WTC11 (cell line): ENCODE measurements around the gene IFT88. TPM values are rescaled to one million over a fixed set of nuclear protein-coding genes. Genes with fewer than 3 reads are reported as not detected.

Experiments used
- ATAC-seq: fragments of 200-7000 bp; cut with Tn5 transposase; 2 replicates; pipeline ENCODE4 v1.10.0; 2021; ENCODE audit warnings: mild to moderate bottlenecking, moderate library complexity
- CTCF ChIA-PET: fragments of 300-600 bp; sonication (Branson Sonifier 250); formaldehyde crosslinking; loops from one replicate; lab custom pipeline; 2021; ENCODE audit warnings: antibody characterized with exemption; lab: Charles Lee
- POLR2A ChIA-PET: fragments of 350-600 bp; sonication (Branson Sonifier 250); formaldehyde crosslinking; loops from one replicate; lab custom pipeline; 2021; ENCODE audit warnings: antibody characterized with exemption; lab: Charles Lee
- DNase-seq: peaks from one replicate; pipeline ENCODE4 v3.0.0; 2021; ENCODE audit warnings: low spot score
- H3K27ac Mint-ChIP-seq: 2 replicates; pipeline ENCODE4 v1.8.0; 2021; ENCODE audit warnings: mixed read lengths
- H3K27me3 Mint-ChIP-seq: 2 replicates; pipeline ENCODE4 v1.8.0; 2021; ENCODE audit warnings: low read depth, mild to moderate bottlenecking, moderate library complexity, mixed read lengths
- H3K36me3 Mint-ChIP-seq: 2 replicates; pipeline ENCODE4 v1.8.0; 2021; ENCODE audit warnings: mixed read lengths
- H3K4me1 Mint-ChIP-seq: 2 replicates; pipeline ENCODE4 v1.8.0; 2022; ENCODE audit warnings: mixed read lengths
- H3K4me3 Mint-ChIP-seq: 2 replicates; pipeline ENCODE4 v1.8.0; 2021; ENCODE audit warnings: mild to moderate bottlenecking, moderate library complexity, mixed read lengths
- H3K9me3 Mint-ChIP-seq: 2 replicates; pipeline ENCODE4 v1.8.0; 2021; ENCODE audit warnings: mixed read lengths
- CTCF ChIP-seq: fragments of 200-600 bp; IDR thresholded peaks from 2 replicates; pipeline ENCODE4 v1.8.0; 2022; ENCODE audit warnings: antibody characterized with exemption
- ESRRA ChIP-seq: sonication (generic); formaldehyde crosslinking; IDR thresholded peaks from 2 replicates; pipeline ENCODE4 v1.8.1; 2022; ENCODE audit warnings: mild to moderate bottlenecking, missing genetic modification reagents, borderline replicate concordance
- FOXP1 ChIP-seq: sonication (generic); formaldehyde crosslinking; IDR thresholded peaks from 2 replicates; pipeline ENCODE4 v1.8.0; 2022; ENCODE audit warnings: missing genetic modification reagents, mild to moderate bottlenecking, moderate library complexity, borderline replicate concordance
- IRF1 ChIP-seq: sonication (generic); formaldehyde crosslinking; IDR thresholded peaks from 2 replicates; pipeline ENCODE4 v1.8.0; 2023; ENCODE audit warnings: missing genetic modification reagents
- IRF2 ChIP-seq: sonication (generic); formaldehyde crosslinking; IDR thresholded peaks from 2 replicates; pipeline ENCODE4 v1.8.0; 2022; ENCODE audit warnings: low read depth, missing genetic modification reagents, borderline replicate concordance
- JUN ChIP-seq: sonication (generic); formaldehyde crosslinking; IDR thresholded peaks from 2 replicates; pipeline ENCODE4 v1.8.0; 2023; ENCODE audit warnings: mild to moderate bottlenecking, missing genetic modification reagents
- KAT7 ChIP-seq: sonication (generic); formaldehyde crosslinking; IDR thresholded peaks from 2 replicates; pipeline ENCODE4 v1.8.1; 2023; ENCODE audit warnings: missing genetic modification reagents, mild to moderate bottlenecking, borderline replicate concordance
- NR1H2 ChIP-seq: sonication (generic); formaldehyde crosslinking; IDR thresholded peaks from 2 replicates; pipeline ENCODE4 v1.9.0; 2021; ENCODE audit warnings: mild to moderate bottlenecking, moderate library complexity, missing genetic modification reagents
- NR3C1 ChIP-seq: sonication (generic); formaldehyde crosslinking; conservative IDR thresholded peaks from 2 replicates; pipeline ENCODE4 v1.8.1; 2023; ENCODE audit warnings: low read depth, mild to moderate bottlenecking, missing genetic modification reagents
- SMAD3 ChIP-seq: sonication (generic); formaldehyde crosslinking; IDR thresholded peaks from 2 replicates; pipeline ENCODE4 v1.8.0; 2022; ENCODE audit warnings: missing genetic modification reagents, mild to moderate bottlenecking, borderline replicate concordance
- TEAD4 ChIP-seq: sonication (generic); formaldehyde crosslinking; IDR thresholded peaks from 2 replicates; pipeline ENCODE4 v1.8.0; 2022; ENCODE audit warnings: mild to moderate bottlenecking, missing genetic modification reagents
- USF2 ChIP-seq: sonication (generic); formaldehyde crosslinking; IDR thresholded peaks from 2 replicates; pipeline ENCODE4 v1.8.1; 2023; ENCODE audit warnings: mild to moderate bottlenecking, missing genetic modification reagents, moderate library complexity
- ZNF232 ChIP-seq: sonication (generic); formaldehyde crosslinking; IDR thresholded peaks from 2 replicates; pipeline ENCODE4 v1.8.0; 2022; ENCODE audit warnings: mild to moderate bottlenecking, missing genetic modification reagents
- ZNF671 ChIP-seq: fragments of 250-450 bp; sonication (Bioruptor Pico); IDR thresholded peaks from 2 replicates; pipeline ENCODE4 v1.8.0; 2021; ENCODE audit warnings: mild to moderate bottlenecking
- total RNA-seq: library from RNA; stranded (reverse); gene quantifications from 3 replicates; pipeline ENCODE4 v1.2.3, GENCODE V29; 2021
- TF ChIP-seq, protein P1 (sequence below): sonication (generic); formaldehyde crosslinking; IDR thresholded peaks from 2 replicates; pipeline ENCODE4 v1.8.1; 2022; ENCODE audit warnings: mild to moderate bottlenecking, moderate library complexity, missing genetic modification reagents
- TF ChIP-seq, protein P2 (sequence below): sonication (generic); formaldehyde crosslinking; IDR thresholded peaks from 2 replicates; pipeline ENCODE4 v1.8.0; 2022; ENCODE audit warnings: mild to moderate bottlenecking, missing genetic modification reagents
- TF ChIP-seq, protein P3 (sequence below): sonication (generic); formaldehyde crosslinking; IDR thresholded peaks from 2 replicates; pipeline ENCODE4 v1.8.1; 2023; ENCODE audit warnings: mild to moderate bottlenecking, missing genetic modification reagents, borderline replicate concordance
- TF ChIP-seq, protein P4 (sequence below): sonication (generic); formaldehyde crosslinking; conservative IDR thresholded peaks from 2 replicates; pipeline ENCODE4 v1.8.1; 2023; ENCODE audit warnings: mild to moderate bottlenecking, low read depth, missing genetic modification reagents, moderate library complexity

IFT88 gene
- total RNA-seq, 1 experiment from 2014 or later = 6.5 TPM

DNA sequence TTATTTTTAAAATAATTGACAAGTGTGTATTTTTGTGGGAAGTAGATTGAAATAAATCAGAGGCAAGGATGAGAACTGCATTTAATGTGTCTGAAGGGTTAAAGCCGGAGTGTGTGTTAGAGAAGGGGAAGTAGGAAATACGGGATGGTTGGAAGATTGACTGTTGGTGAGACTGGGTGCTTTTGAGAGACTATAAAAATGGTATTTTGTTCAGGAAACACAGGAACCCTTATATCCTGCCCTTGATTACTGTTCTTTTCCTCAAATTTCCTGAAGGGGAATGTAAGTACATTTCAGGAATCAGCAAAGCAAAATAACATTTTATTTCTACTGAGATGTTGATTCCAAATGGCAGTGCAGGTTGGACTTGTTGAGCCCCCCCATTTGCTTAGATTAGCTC, 15.1 kb downstream of the IFT88 start (continued):
- TF ChIP-seq IRF1 (CRISPR knock-in tag) = no peak
- no peak for TF ChIP-seq JUN
- no peak for TF ChIP-seq FOXP1 (CRISPR knock-in tag)
- TF ChIP-seq, protein P1, sequence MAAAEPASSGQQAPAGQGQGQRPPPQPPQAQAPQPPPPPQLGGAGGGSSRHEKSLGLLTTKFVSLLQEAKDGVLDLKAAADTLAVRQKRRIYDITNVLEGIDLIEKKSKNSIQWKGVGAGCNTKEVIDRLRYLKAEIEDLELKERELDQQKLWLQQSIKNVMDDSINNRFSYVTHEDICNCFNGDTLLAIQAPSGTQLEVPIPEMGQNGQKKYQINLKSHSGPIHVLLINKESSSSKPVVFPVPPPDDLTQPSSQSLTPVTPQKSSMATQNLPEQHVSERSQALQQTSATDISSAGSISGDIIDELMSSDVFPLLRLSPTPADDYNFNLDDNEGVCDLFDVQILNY (CRISPR knock-in tag) = no peak
- no peak for TF ChIP-seq CTCF

- no peak for TF ChIP-seq USF2
- no peak for TF ChIP-seq CTCF
- no peak for TF ChIP-seq IRF2
- TF ChIP-seq NR1H2 (CRISPR knock-in tag) = no peak
- TF ChIP-seq NR3C1 (CRISPR knock-in tag) = no peak
- TF ChIP-seq ZNF671 (CRISPR knock-in tag) = no peak
- TF ChIP-seq ESRRA = no peak
- TF ChIP-seq ZNF232 (CRISPR knock-in tag) = no peak
- TF ChIP-seq, all 79 proteins: peak for 0
- ATAC-seq (no peak), DNase-seq (no peak)
- Mint-ChIP-seq H3K4me1 (no peaks in the 10 kb centered on the region), H3K9me3 (peaks cover 15% of the 10 kb centered on the region), H3K36me3 (peaks cover 23% of the 10 kb centered on the region), H3K27ac (no peak overlapping the region), H3K4me3 (no peak overlapping the region), H3K27me3 (no peaks in the 10 kb centered on the region)
- ChIA-PET POLR2A (no interaction called here), CTCF (no interaction called here)
Measured at GRCh38 chr13:20583803-20584293, 16.9 kb downstream of the IFT88 start.

GRCh38 chr13:20585371-20585770, 18.4 kb downstream of the IFT88 start:
- H3K9me3 Mint-ChIP-seq = peaks cover 15% of the 10 kb centered on the region
- DNase-seq (no peak), ATAC-seq (no peak)
- H3K36me3 Mint-ChIP-seq = peaks cover 23% of the 10 kb centered on the region
- CTCF ChIA-PET = interaction anchor here (0.5 kb wide), 1 partner anchor 101 kb away, joined by 4 read pairs; no protein-coding TSS in a partner anchor
- H3K27ac Mint-ChIP-seq = no peak overlapping the region
- POLR2A ChIA-PET = no interaction called here
- no peaks in the 10 kb centered on the region for H3K4me1 Mint-ChIP-seq
- H3K27me3 Mint-ChIP-seq = no peaks in the 10 kb centered on the region
- H3K4me3 Mint-ChIP-seq = no peak overlapping the region
- TF ChIP-seq, protein P2, sequence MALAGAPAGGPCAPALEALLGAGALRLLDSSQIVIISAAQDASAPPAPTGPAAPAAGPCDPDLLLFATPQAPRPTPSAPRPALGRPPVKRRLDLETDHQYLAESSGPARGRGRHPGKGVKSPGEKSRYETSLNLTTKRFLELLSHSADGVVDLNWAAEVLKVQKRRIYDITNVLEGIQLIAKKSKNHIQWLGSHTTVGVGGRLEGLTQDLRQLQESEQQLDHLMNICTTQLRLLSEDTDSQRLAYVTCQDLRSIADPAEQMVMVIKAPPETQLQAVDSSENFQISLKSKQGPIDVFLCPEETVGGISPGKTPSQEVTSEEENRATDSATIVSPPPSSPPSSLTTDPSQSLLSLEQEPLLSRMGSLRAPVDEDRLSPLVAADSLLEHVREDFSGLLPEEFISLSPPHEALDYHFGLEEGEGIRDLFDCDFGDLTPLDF (CRISPR knock-in tag) = no peak
- TF ChIP-seq, protein P1 (CRISPR knock-in tag) = no peak
- TF ChIP-seq TEAD4 (CRISPR knock-in tag) (no peak), KAT7 (CRISPR knock-in tag) (no peak), SMAD3 (no peak)
- TF ChIP-seq, protein P3, sequence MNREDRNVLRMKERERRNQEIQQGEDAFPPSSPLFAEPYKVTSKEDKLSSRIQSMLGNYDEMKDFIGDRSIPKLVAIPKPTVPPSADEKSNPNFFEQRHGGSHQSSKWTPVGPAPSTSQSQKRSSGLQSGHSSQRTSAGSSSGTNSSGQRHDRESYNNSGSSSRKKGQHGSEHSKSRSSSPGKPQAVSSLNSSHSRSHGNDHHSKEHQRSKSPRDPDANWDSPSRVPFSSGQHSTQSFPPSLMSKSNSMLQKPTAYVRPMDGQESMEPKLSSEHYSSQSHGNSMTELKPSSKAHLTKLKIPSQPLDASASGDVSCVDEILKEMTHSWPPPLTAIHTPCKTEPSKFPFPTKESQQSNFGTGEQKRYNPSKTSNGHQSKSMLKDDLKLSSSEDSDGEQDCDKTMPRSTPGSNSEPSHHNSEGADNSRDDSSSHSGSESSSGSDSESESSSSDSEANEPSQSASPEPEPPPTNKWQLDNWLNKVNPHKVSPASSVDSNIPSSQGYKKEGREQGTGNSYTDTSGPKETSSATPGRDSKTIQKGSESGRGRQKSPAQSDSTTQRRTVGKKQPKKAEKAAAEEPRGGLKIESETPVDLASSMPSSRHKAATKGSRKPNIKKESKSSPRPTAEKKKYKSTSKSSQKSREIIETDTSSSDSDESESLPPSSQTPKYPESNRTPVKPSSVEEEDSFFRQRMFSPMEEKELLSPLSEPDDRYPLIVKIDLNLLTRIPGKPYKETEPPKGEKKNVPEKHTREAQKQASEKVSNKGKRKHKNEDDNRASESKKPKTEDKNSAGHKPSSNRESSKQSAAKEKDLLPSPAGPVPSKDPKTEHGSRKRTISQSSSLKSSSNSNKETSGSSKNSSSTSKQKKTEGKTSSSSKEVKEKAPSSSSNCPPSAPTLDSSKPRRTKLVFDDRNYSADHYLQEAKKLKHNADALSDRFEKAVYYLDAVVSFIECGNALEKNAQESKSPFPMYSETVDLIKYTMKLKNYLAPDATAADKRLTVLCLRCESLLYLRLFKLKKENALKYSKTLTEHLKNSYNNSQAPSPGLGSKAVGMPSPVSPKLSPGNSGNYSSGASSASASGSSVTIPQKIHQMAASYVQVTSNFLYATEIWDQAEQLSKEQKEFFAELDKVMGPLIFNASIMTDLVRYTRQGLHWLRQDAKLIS = no peak
- TF ChIP-seq, protein P4, sequence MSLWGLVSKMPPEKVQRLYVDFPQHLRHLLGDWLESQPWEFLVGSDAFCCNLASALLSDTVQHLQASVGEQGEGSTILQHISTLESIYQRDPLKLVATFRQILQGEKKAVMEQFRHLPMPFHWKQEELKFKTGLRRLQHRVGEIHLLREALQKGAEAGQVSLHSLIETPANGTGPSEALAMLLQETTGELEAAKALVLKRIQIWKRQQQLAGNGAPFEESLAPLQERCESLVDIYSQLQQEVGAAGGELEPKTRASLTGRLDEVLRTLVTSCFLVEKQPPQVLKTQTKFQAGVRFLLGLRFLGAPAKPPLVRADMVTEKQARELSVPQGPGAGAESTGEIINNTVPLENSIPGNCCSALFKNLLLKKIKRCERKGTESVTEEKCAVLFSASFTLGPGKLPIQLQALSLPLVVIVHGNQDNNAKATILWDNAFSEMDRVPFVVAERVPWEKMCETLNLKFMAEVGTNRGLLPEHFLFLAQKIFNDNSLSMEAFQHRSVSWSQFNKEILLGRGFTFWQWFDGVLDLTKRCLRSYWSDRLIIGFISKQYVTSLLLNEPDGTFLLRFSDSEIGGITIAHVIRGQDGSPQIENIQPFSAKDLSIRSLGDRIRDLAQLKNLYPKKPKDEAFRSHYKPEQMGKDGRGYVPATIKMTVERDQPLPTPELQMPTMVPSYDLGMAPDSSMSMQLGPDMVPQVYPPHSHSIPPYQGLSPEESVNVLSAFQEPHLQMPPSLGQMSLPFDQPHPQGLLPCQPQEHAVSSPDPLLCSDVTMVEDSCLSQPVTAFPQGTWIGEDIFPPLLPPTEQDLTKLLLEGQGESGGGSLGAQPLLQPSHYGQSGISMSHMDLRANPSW (CRISPR knock-in tag) = no peak
